Measurements from ENCODE around the gene DNAI1. TPM values are rescaled to one million over a fixed set of nuclear protein-coding genes. Genes with fewer than 3 reads are reported as not detected.

The DNAI1 gene
- total RNA-seq, 1 experiment from 2014 or later, result 1.1 TPM

DNA sequence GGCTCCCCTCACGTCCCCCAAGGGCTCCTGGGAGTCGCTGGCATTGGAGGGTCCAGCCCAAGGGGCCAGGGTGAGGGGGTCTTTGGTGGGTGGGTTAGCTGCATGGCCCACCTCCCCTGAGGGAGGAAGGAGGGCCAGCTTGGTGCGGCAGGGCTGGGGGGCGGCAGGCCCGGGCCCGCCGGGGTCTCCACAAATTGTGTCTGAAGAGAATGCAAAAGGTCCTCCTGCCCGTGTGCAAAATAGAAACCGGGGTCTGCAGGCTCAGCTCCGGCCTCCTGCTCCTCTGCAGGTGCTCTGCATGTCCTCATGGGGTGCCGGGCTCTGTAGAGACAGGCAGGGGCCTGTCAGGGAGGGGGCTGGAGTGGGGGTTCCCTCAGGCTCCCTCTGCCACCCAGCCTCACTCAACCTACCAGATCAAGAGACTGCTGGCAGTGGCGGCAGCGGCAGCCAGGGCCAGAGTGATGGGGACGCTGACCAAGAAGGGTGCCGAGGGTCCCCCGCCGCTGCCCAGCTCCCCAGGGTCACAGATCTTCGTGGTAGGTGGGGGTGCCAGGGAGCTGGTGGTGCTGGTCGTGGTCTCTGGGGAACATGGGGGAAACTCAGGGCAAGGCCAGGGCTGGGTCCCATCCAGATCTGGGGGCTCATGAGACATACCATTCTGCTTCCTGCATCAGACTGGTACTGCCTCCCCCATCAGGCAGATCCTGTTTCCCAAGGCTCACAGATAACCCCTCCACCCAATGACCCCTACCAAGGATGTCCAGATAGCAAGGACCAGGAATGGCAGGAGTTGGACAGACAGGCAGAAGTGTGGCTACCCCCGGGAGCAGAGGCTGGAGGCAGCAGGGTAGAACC, 93.4 kb downstream of the DNAI1 start:
- POLR2A ChIA-PET, result no interaction called here
- CTCF ChIA-PET, result no interaction called here
- no peak overlapping the region for H2AFZ ChIP-seq (ENCODE audit: low read depth, low read length, poor library complexity, severe bottlenecking)

More for the DNA sequence above, 93.4 kb downstream of the DNAI1 start:
- Histone ChIP-seq H3K4me1 (ENCODE audit: control insufficient read depth in 1 of 2, insufficient read depth in 2 of 2, low read length in 2 of 2) (peaks cover 0 to 4% of the 10 kb centered on the region in 2 experiments; a peak in 1 of 4 replicates), H3K4me2 (ENCODE audit: low read length) (no peak overlapping the region), H3K9ac (ENCODE audit: low read length) (no peak overlapping the region), H3K27me3 (ENCODE audit: insufficient read depth, low read length) (no peaks in the 10 kb centered on the region), H4K20me1 (ENCODE audit: insufficient read depth) (no peaks in the 10 kb centered on the region), H3K36me3 (ENCODE audit: control insufficient read depth in 1 of 2, insufficient read depth in 2 of 2, low read length in 2 of 2) (no peaks in the 10 kb centered on the region), H3K9me2 (ENCODE audit: insufficient read depth) (no peaks in the 10 kb centered on the region), H3K4me3 (replicated peaks in 1 of 2; ENCODE audit: low read depth in 1 of 2, low read length in 2 of 2) (no peak overlapping the region), H3K27ac (ENCODE audit: low read depth, low read length) (no peak overlapping the region), H3K9me3 (ENCODE audit: control insufficient read depth in 1 of 2, insufficient read depth in 1 of 2, low read depth in 1 of 2, low read length in 2 of 2) (no peaks in the 10 kb centered on the region), H3K79me2 (ENCODE audit: insufficient read depth, low read length) (no peaks in the 10 kb centered on the region)
- TF ChIP-seq ZNF274 (IDR thresholded peaks at IDR 0.05; ENCODE audit: low read depth, low read length), result no peak
- TF ChIP-seq, protein P1, sequence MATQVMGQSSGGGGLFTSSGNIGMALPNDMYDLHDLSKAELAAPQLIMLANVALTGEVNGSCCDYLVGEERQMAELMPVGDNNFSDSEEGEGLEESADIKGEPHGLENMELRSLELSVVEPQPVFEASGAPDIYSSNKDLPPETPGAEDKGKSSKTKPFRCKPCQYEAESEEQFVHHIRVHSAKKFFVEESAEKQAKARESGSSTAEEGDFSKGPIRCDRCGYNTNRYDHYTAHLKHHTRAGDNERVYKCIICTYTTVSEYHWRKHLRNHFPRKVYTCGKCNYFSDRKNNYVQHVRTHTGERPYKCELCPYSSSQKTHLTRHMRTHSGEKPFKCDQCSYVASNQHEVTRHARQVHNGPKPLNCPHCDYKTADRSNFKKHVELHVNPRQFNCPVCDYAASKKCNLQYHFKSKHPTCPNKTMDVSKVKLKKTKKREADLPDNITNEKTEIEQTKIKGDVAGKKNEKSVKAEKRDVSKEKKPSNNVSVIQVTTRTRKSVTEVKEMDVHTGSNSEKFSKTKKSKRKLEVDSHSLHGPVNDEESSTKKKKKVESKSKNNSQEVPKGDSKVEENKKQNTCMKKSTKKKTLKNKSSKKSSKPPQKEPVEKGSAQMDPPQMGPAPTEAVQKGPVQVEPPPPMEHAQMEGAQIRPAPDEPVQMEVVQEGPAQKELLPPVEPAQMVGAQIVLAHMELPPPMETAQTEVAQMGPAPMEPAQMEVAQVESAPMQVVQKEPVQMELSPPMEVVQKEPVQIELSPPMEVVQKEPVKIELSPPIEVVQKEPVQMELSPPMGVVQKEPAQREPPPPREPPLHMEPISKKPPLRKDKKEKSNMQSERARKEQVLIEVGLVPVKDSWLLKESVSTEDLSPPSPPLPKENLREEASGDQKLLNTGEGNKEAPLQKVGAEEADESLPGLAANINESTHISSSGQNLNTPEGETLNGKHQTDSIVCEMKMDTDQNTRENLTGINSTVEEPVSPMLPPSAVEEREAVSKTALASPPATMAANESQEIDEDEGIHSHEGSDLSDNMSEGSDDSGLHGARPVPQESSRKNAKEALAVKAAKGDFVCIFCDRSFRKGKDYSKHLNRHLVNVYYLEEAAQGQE (IDR thresholded peaks at IDR 0.05; ENCODE audit: low read depth), result no peak
- no peak for TF ChIP-seq CBX3 (IDR thresholded peaks at IDR 0.05; ENCODE audit: low read depth)
- TF ChIP-seq JUND (IDR thresholded peaks at IDR 0.05), result no peak
- TF ChIP-seq EZH2phosphoT487 (IDR thresholded peaks at IDR 0.05; ENCODE audit: borderline replicate concordance), result no peak
- TF ChIP-seq SIN3A (IDR thresholded peaks at IDR 0.05; ENCODE audit: low read depth), result no peak
- TF ChIP-seq, protein P2, sequence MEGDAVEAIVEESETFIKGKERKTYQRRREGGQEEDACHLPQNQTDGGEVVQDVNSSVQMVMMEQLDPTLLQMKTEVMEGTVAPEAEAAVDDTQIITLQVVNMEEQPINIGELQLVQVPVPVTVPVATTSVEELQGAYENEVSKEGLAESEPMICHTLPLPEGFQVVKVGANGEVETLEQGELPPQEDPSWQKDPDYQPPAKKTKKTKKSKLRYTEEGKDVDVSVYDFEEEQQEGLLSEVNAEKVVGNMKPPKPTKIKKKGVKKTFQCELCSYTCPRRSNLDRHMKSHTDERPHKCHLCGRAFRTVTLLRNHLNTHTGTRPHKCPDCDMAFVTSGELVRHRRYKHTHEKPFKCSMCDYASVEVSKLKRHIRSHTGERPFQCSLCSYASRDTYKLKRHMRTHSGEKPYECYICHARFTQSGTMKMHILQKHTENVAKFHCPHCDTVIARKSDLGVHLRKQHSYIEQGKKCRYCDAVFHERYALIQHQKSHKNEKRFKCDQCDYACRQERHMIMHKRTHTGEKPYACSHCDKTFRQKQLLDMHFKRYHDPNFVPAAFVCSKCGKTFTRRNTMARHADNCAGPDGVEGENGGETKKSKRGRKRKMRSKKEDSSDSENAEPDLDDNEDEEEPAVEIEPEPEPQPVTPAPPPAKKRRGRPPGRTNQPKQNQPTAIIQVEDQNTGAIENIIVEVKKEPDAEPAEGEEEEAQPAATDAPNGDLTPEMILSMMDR (IDR thresholded peaks at IDR 0.05 in 2 of 3, conservative IDR thresholded peaks at IDR 0.05 in 1 of 3; ENCODE audit: borderline replicate concordance in 1 of 3, insufficient read depth in 1 of 3, low read depth in 2 of 3, low read length in 2 of 3), result no peak
- no peak for TF ChIP-seq EGR1 (IDR thresholded peaks at IDR 0.05; ENCODE audit: low read depth)
- no peak for TF ChIP-seq RAD21 (IDR thresholded peaks at IDR 0.05; ENCODE audit: low read depth)
- TF ChIP-seq POLR2A (IDR thresholded peaks at IDR 0.05; ENCODE audit: borderline replicate concordance, extremely low read depth, insufficient read depth, insufficient read length), result no peak
- no peak for TF ChIP-seq SP1 (IDR thresholded peaks at IDR 0.05; ENCODE audit: low read depth)
- TF ChIP-seq ZFX (IDR thresholded peaks at IDR 0.05), result no peak
- TF ChIP-seq, protein P3, sequence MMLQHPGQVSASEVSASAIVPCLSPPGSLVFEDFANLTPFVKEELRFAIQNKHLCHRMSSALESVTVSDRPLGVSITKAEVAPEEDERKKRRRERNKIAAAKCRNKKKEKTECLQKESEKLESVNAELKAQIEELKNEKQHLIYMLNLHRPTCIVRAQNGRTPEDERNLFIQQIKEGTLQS (IDR thresholded peaks at IDR 0.05), result no peak
- intact Hi-C loops (cut with micrococcal nuclease), result no loop called here
- DNase-seq (ENCODE audit: low read depth, low spot score) (no peak), ATAC-seq (no peak)
- RAD21 ChIA-PET (ENCODE audit: low non-redundant PET in 1 of 2, low total read pairs in 2 of 2, uncharacterized antibody in 2 of 2, unreplicated experiment in 2 of 2), result interaction anchor here in 1 of 2 experiments (1.1 kb wide), 1 partner anchor 52 kb away, joined by 3 read pairs; no protein-coding TSS in a partner anchor
- no TSS peak for BruUV-seq (replicated peaks)
